GM21526 (cell line): Measurements from ENCODE around the gene LRIG1.

Experiments used
- ATAC-seq: cut with Tn5 transposase; IDR thresholded peaks from one replicate; pipeline ENCODE4 v1.9.1; 2021; ENCODE audit warnings: moderate library complexity; ENCODE audit not compliant: unreplicated experiment, low FRiP score

Gene LRIG1

GRCh38 chr3:66504850-66505641, 4.2 kb upstream of the LRIG1 start:
- ATAC-seq, result no peak

GRCh38 chr3:66502981-66503380, 2.2 kb upstream of the LRIG1 start:
- no peak for ATAC-seq

GRCh38 chr3:66502245-66502874, 1.5 kb upstream of the LRIG1 start:
- no peak for ATAC-seq

GRCh38 chr3:66501483-66502244, 842 bp upstream of the LRIG1 start:
- ATAC-seq, result no peak

GRCh38 chr3:66499881-66500575, 794 bp downstream of the LRIG1 start:
- ATAC-seq, result peak; percentile 24

- ATAC-seq, result no peak
Observed at GRCh38 chr3:66498687-66499621, 1.9 kb downstream of the LRIG1 start.

GRCh38 chr3:66497985-66498671, 2.7 kb downstream of the LRIG1 start:
- no peak for ATAC-seq

- ATAC-seq, result no peak
Observed at GRCh38 chr3:66497288-66497984, 3.4 kb downstream of the LRIG1 start.

- ATAC-seq, result no peak
Observed at GRCh38 chr3:66496746-66497145, 4.1 kb downstream of the LRIG1 start.

GRCh38 chr3:66496301-66496700, 4.5 kb downstream of the LRIG1 start:
- no peak for ATAC-seq

GRCh38 chr3:66495668-66496045, 5.2 kb downstream of the LRIG1 start:
- no peak for ATAC-seq

GRCh38 chr3:66494959-66495667, 5.7 kb downstream of the LRIG1 start:
- ATAC-seq, result no peak

- ATAC-seq, result no peak
Observed at GRCh38 chr3:66493458-66494099, 7.2 kb downstream of the LRIG1 start.

- ATAC-seq, result no peak
Observed at GRCh38 chr3:66492672-66493071, 8.2 kb downstream of the LRIG1 start.

- no peak for ATAC-seq
Observed at GRCh38 chr3:66492071-66492470, 8.8 kb downstream of the LRIG1 start.

GRCh38 chr3:66490984-66491383, 9.8 kb downstream of the LRIG1 start:
- ATAC-seq, result no peak

GRCh38 chr3:66490214-66490613, 10.6 kb downstream of the LRIG1 start:
- no peak for ATAC-seq

- ATAC-seq, result no peak
Observed at GRCh38 chr3:66489581-66489980, 11.2 kb downstream of the LRIG1 start.
